HEK293T (cell line): Measurements from ENCODE around the gene LRPPRC.

Source experiments
- CTCF ChIA-PET: fragments of 350-600 bp; formaldehyde crosslinking; extraction: SDS; loops from one replicate; lab custom pipeline; 2021; ENCODE audit warnings: antibody characterized with exemption, inconsistent platforms; lab: Yijun Ruan, JAX
- POLR2A ChIA-PET: fragments of 350-600 bp; formaldehyde crosslinking; extraction: SDS; loops from one replicate; lab custom pipeline; 2020; ENCODE audit warnings: antibody characterized with exemption, inconsistent platforms; lab: Yijun Ruan, JAX
- DNase-seq: peaks from one replicate; pipeline ENCODE4 v3.0.0; 2012; ENCODE audit warnings: mixed read lengths; ENCODE audit errors: extremely low spot score
- ARNT ChIP-seq: fragments of 450-650 bp; IDR thresholded peaks from 2 replicates; pipeline ENCODE4 v1.6.1; 2017; ENCODE audit warnings: mild to moderate bottlenecking
- BHLHE40 ChIP-seq: fragments of 450-650 bp; IDR thresholded peaks from 2 replicates; pipeline ENCODE4 v1.6.1; 2016; ENCODE audit warnings: mild to moderate bottlenecking, moderate library complexity, borderline replicate concordance
- CTBP1 ChIP-seq: fragments of 450-650 bp; IDR thresholded peaks from 2 replicates; pipeline ENCODE4 v1.6.1; 2016; ENCODE audit warnings: borderline replicate concordance
- ELF4 ChIP-seq: fragments of 450-650 bp; IDR thresholded peaks from 2 replicates; pipeline ENCODE4 v1.6.1; 2017; ENCODE audit warnings: antibody characterized with exemption
- FOXA1 ChIP-seq: fragments of 450-650 bp; IDR thresholded peaks from 2 replicates; pipeline ENCODE4 v1.6.1; 2016; ENCODE audit warnings: mild to moderate bottlenecking
- FOXK2 ChIP-seq: fragments of 450-650 bp; IDR thresholded peaks from 2 replicates; pipeline ENCODE4 v1.6.1; 2016; ENCODE audit warnings: mild to moderate bottlenecking
- FOXM1 ChIP-seq: fragments of 450-650 bp; IDR thresholded peaks from 2 replicates; pipeline ENCODE4 v1.6.1; 2017; ENCODE audit warnings: mild to moderate bottlenecking, borderline replicate concordance
- HDGF ChIP-seq: fragments of 450-650 bp; IDR thresholded peaks from 2 replicates; pipeline ENCODE4 v1.6.1; 2017; ENCODE audit warnings: antibody characterized with exemption, borderline replicate concordance
- L3MBTL2 ChIP-seq: fragments of 450-650 bp; conservative IDR thresholded peaks from 2 replicates; pipeline ENCODE4 v1.6.1; 2016; ENCODE audit warnings: mild to moderate bottlenecking
- LEF1 ChIP-seq: fragments of 450-650 bp; IDR thresholded peaks from 2 replicates; pipeline ENCODE4 v1.6.1; 2017; ENCODE audit warnings: mild to moderate bottlenecking, borderline replicate concordance
- NFRKB ChIP-seq: fragments of 450-650 bp; IDR thresholded peaks from 2 replicates; pipeline ENCODE4 v1.6.1; 2016; ENCODE audit warnings: mild to moderate bottlenecking, moderate library complexity
- SP1 ChIP-seq: fragments of 450-650 bp; IDR thresholded peaks from 2 replicates; pipeline ENCODE4 v1.6.1; 2017
- SUZ12 ChIP-seq: fragments of 450-650 bp; IDR thresholded peaks from 2 replicates; pipeline ENCODE4 v1.6.1; 2016; ENCODE audit warnings: mild to moderate bottlenecking
- TARDBP ChIP-seq: fragments of 450-650 bp; IDR thresholded peaks from 2 replicates; pipeline ENCODE4 v1.6.1; 2016
- ZNF384 ChIP-seq: fragments of 450-650 bp; IDR thresholded peaks from 2 replicates; pipeline ENCODE4 v1.6.1; 2016
- TF ChIP-seq, protein P1 (sequence below): fragments of 450-650 bp; IDR thresholded peaks from 2 replicates; pipeline ENCODE4 v1.6.1; 2016

LRPPRC gene

GRCh38 chr2:43853141-43854081 is 142.4 kb downstream of the LRPPRC start:
- ChIA-PET CTCF (interaction anchor here (0.6 kb wide), 1 partner anchor 81 kb away, joined by 5 read pairs; no protein-coding TSS in a partner anchor), POLR2A (no interaction called here)
- TF ChIP-seq L3MBTL2 (no peak), ARNT (no peak), ZNF384 (no peak), LEF1 (no peak), SP1 (no peak), FOXK2 (no peak), FOXM1 (no peak), CTBP1 (no peak), BHLHE40 (no peak), SUZ12 (no peak), TARDBP (no peak), HDGF (no peak), FOXA1 (no peak), NFRKB (no peak), ELF4 (no peak)
- TF ChIP-seq, protein P1, sequence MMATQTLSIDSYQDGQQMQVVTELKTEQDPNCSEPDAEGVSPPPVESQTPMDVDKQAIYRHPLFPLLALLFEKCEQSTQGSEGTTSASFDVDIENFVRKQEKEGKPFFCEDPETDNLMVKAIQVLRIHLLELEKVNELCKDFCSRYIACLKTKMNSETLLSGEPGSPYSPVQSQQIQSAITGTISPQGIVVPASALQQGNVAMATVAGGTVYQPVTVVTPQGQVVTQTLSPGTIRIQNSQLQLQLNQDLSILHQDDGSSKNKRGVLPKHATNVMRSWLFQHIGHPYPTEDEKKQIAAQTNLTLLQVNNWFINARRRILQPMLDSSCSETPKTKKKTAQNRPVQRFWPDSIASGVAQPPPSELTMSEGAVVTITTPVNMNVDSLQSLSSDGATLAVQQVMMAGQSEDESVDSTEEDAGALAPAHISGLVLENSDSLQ, result no peak
- DNase-seq, result peak; percentile 2

- ChIA-PET CTCF (no interaction called here), POLR2A (no interaction called here)
- TF ChIP-seq FOXA1 (no peak), CTBP1 (no peak), ELF4 (no peak), SP1 (no peak), FOXK2 (no peak), NFRKB (no peak), LEF1 (no peak)
- TF ChIP-seq, protein P1, result no peak
- peak; percentile 1 for DNase-seq
Measured at GRCh38 chr2:43852196-43852730, 143.5 kb downstream of the LRPPRC start.

DNA sequence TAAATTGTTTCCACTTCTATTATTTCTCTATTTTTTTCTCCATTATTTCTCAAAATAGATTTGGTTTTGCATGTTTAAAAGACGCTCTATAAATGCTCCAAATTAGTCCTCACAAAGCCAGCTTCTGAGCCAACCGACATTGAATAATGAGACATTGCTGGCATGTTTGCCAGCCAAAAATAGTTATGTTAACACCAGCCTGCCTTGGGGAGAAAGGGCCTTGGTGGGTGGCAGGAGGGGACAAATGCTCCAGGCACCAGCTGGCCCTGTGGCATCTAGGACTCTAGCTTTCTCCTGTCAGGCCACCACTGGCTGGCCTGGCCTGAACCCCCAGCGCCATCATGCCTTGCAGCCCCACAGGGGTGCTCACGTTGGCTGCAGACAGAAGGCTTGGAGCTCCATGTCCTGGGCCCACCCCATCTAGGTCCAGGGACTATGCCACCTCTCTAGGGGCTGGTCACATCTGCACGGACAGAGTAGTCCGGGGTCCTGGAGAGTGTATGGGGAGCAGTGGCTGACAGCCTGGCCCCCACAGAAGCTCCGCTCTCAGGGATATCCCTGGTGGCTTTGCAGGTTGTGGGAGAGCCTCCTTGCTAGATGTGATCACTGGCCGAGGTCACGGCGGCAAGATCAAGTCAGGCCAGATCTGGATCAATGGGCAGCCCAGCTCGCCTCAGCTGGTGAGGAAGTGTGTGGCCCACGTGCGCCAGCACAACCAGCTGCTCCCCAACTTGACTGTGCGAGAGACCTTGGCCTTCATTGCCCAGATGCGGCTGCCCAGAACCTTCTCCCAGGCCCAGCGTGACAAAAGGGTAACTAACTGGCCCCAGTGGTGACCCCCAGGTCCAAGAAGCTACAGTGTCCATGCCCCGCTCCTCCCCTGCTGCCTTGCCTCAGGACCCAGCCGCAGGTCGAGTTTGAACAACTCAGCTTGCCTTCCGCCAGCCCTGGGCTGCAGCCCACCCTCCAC is 144.5 kb downstream of the LRPPRC start:
- ChIA-PET CTCF (interaction anchor here (0.7 to 1.3 kb wide), 2 partner anchors 246 to 290 kb away, joined by 3 read pairs; no protein-coding TSS in a partner anchor), POLR2A (no interaction called here)
- DNase-seq, result peak; percentile 3
- no peak for TF ChIP-seq ARNT
- no peak for TF ChIP-seq L3MBTL2

DNA sequence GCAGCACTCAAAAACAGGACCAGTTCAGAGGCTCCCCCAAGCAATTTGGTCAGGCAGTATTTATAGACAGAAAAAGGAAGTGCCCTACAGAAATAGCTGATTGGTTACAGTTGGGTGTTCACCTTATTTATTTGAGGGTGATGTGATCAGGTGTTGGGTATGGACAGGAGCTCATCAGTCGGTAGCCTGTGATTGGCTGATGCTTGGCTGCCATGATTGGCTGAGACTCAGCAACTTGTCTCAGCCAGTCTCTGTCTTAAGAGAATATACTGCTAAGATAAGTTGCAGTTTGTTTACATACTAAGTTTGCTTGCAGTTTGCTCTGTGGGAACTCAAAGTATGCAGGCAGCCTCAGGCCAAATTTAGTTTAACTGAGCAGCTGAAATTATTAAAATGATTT is 147.6 kb downstream of the LRPPRC start:
- peak; percentile 2 for DNase-seq
- POLR2A ChIA-PET, result no interaction called here
- TF ChIP-seq ZNF384 (no peak), ARNT (no peak), NFRKB (no peak), LEF1 (no peak), TARDBP (no peak), ELF4 (no peak), FOXA1 (no peak)
- CTCF ChIA-PET, result no interaction called here

GRCh38 chr2:43846140-43846793 is 149.5 kb downstream of the LRPPRC start:
- CTCF ChIA-PET, result no interaction called here
- POLR2A ChIA-PET, result interaction anchor here (1.9 kb wide), 1 partner anchor 250 kb away, joined by 4 read pairs; the partner anchor contains the start of gene THADA

More at GRCh38 chr2:43846140-43846793, 149.5 kb downstream of the LRPPRC start:
- TF ChIP-seq BHLHE40 (no peak), FOXA1 (no peak), L3MBTL2 (no peak), ARNT (no peak), LEF1 (no peak), ELF4 (no peak), FOXM1 (no peak), ZNF384 (no peak), SUZ12 (no peak), HDGF (no peak), CTBP1 (no peak), SP1 (no peak), FOXK2 (no peak), NFRKB (no peak), TARDBP (no peak)
- TF ChIP-seq, protein P1, result no peak
- DNase-seq, result peak; percentile 2
